Stimulated activated CD8-positive, alpha-beta memory T cell treated with anti-CD3 and anti-CD28 coated beads, Interleukin-7, amount 100 ng/mL, for 4 hours (primary cell): ENCODE measurements around the gene ZBTB20.

ENCODE experiments used
- DNase-seq, 2 donors: peaks; one replicate each; pipeline ENCODE4 v3.0.0-alpha.2; 2020; ENCODE audit warnings: low read depth in 2 of 2

The ZBTB20 gene

GRCh38 chr3:114673481-114673880 is 473.6 kb downstream of the ZBTB20 start:
- DNase-seq = no peak

DNA sequence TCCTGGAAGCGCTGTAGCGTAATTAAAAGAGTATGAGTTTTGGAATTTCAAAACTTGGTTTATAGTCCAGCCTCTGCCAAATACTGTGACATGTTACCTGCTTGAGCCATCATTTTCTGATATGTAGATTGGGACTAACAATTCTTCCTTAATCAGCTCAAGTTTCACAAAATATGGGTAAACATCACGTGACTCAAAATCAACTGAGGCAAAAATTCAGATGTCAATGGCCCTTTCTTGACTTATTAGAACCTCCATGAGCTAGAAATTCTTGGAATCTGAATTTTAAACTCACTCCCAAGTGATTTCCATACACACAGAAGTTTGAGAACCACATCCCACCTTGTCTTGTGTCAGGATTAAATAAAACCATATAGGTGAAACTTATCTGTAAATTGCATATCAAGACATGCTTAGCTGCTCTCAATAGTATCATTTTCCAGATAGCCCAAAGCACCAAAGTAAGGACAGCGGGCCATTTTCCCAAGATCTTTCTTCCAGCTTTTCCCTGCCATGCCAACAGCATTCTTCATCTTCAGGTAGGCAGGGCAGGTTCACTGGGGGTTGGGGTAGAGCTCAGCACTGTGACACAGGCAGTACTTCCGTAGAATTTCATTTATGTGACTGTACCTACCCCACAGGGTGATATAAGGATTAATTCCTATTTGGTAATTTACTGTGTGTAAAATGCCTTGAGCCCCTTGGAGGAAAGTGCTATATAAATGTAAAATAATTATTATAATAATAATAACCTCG is 474.2 kb downstream of the ZBTB20 start:
- no peak for DNase-seq

GRCh38 chr3:114671741-114672510 is 475.2 kb downstream of the ZBTB20 start:
- no peak for DNase-seq

GRCh38 chr3:114669614-114670013 is 477.5 kb downstream of the ZBTB20 start:
- no peak for DNase-seq

DNA sequence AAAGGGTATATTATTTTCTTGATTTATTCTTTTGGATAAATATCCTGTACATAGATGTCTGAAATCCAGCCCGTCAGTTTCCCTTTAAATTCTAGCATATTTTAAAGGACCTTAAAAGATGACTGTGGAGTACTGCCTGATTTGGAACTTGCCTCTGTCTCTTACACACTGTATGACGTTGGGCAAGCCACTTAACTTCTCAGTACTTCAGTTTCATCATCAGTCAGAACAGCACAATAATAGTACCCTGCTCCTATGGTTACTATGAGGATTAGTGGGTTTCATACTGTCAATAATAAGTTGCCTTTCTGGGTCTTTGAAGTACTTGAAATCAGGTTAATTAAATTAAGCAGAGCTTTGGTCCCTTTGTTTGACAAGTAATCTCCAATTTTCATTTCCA is 479.0 kb downstream of the ZBTB20 start:
- DNase-seq = no peak

- no peak for DNase-seq
Measured at GRCh38 chr3:114666623-114667022, 480.5 kb downstream of the ZBTB20 start.

- no peak for DNase-seq
Measured at GRCh38 chr3:114664006-114664405, 483.1 kb downstream of the ZBTB20 start.

GRCh38 chr3:114660808-114661207 is 486.3 kb downstream of the ZBTB20 start:
- DNase-seq = no peak

DNA sequence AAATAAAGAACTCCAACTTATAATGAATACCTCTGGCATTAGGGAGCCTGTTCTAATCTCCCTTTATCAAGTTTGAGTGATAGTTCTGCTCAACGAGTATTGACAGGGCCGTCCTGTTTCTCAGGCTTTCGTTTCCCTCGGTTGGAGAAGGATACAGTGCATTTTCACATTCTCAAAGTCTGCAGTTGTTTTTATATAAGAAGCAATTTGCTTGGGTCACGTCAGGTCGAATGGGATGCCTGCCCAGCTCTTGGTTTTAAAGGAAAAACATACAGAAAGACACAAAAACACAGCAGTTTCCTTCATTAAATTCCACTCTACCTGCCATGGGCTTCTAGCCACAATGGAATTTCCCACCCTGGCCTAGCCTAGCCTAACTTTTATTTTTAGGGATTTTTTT is 487.0 kb downstream of the ZBTB20 start:
- DNase-seq = no peak

DNA sequence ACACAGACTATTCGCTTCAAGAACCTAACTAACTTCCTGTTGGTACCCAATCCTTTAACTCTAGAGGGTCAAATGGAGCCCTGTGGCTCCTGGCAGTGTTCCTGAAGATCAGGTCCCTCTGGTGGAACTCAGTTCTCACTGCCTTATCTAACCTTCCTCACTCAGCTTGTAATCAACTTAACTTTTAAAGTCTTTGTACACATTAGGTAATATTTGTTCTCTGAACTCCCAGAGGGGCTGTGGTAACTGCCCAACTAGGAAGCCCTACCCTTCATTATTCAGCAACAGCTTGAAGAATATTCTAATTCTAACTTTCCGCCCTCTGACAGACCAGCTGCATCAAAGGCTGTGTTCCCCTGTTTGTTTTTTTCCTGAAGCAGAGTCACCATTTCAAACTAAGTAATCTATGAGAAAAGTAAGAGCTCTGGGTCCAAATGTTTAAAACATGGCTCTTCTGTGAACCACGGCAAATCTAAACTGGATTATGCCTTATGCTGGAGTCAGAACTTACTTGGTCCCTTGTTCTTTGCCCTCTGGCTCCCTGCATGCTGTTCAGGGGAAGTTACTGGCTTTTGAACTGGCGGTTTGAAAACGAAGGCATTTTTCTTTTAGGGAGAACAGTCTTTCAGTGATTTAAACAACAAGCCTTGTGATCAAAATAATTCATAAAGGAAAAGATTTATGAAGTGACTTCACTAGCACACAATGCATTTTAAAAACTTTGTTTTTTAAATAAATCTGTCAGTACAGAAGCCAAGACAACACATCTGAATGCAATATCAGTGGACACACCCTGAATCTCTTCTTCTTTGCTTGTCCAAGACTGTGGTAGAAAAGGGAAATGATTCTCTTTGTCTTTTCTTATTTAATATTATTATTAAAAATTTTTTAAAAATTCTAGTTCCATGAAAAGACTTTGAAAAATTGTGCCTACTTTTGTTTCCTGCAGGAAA is 487.7 kb downstream of the ZBTB20 start:
- DNase-seq = no peak

DNA sequence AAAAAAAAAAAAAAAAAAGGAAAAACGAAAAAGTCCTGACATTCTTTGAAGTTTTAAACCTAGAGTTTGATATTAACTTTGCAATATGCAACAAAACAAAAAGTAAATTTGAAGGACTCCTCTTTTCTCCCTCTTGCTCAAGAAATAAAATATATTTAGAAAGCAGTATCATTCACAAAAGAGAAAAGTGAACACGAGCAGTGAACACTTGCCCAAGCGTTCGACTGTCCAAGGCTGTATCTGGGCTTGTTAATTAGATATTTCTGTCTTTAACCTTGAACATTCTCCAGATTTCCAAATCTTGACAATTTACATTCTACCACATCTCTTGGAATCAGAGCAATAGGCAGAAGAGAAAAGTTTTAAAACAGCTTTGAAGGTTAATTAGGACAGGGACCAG is 495.5 kb downstream of the ZBTB20 start:
- no peak for DNase-seq

DNA sequence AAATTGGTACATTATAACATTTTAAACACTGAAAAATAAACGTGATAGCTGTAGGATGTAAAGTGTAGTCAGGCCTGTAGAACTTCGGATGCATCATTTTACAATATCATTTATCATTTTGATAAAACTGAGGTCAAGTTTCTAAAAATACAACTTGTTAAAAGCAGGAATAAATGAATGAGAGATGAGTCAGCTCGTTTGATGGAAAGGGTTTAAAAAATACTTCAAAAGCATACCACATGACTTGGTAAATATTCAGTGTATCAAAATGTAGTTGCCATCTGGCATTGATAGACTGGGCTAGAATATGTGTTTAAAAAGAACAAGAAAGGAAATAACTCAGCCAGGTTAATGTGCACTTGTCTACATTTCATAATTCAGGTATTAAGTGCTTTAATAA is 496.3 kb downstream of the ZBTB20 start:
- no peak for DNase-seq

GRCh38 chr3:114649331-114649730 is 497.8 kb downstream of the ZBTB20 start:
- no peak for DNase-seq

- no peak for DNase-seq
Measured at GRCh38 chr3:114646526-114646925, 500.6 kb downstream of the ZBTB20 start.

- no peak for DNase-seq
Measured at GRCh38 chr3:114645392-114645791, 501.7 kb downstream of the ZBTB20 start.

- no peak for DNase-seq
Measured at GRCh38 chr3:114644367-114644766, 502.7 kb downstream of the ZBTB20 start.

DNA sequence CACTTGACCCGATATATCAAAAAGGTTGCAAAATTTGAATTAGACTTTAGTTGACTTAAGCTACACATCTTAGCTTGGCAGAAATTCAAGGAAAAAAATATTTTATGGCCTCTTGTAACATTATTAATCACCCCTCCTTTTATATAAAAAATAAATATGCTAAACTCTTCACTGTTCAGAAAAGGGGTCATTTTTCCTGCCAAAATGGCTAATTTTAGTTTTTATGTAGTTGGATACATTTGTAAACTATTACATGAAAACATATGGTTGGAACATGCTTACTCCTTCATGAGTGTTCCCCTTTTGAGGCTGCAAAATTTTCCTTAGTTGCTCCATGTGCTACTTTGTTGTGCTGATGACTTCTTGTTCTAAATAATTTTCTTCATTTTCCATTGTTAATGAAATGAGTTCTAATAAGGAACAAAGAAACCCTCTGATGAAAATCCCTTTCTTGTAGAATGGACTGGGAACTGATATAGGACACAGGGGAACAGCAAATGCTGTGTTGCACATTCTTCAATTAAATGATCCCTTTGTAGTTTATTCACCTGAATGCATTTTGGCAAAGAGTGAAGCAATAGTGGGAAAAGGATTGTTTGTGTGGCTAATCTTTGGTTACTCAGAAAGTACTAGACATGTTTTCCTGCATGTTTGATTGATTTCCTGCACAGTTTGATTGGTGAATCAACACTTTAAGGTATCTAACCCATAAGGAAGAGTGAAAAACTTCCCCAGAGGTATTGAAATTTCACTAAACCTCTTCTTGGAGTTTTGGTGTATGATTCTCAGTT is 503.9 kb downstream of the ZBTB20 start:
- no peak for DNase-seq

GRCh38 chr3:114640126-114640525 is 507.0 kb downstream of the ZBTB20 start:
- DNase-seq = no peak

- no peak for DNase-seq
Measured at GRCh38 chr3:114639171-114639570, 507.9 kb downstream of the ZBTB20 start.

DNA sequence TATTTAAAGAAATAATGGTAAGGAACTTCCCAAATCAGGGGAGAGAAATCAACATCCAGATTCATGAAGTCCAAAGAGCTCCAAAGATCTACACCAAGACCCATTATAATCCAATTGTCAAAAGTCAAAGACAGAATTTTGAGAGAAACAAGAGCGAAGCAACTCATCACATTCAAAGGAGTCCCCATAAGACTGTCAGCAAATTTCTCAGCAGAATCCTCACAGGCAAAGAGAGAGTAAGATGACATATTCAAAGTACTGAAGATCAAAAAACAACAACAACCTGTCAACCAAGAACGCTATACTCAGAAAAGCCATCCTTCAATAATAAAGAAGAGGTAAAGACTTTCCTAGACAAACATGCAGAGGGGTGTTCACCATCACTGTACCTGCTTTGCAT is 511.2 kb downstream of the ZBTB20 start:
- DNase-seq = no peak

DNA sequence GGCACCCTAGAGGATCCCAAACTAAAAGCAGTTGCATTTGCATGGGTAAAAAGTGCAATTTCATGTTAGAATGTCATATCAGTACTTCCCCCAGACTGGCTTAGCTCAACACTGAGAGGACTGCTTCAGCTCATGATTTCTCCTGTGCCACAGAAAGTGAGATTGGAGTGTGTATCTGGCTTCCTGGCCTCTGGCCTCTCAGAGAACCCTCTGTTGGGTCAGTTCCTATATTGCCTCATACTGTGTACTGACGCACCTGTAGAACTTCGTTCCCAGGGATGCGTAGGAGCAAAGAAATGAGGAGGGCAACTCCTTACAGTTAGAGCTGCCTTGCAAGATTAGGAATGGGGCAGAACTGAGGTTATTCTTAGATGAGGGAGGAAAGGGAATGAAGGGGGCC is 512.5 kb downstream of the ZBTB20 start:
- no peak for DNase-seq
